ENCODE data around the gene PJVK. TPM values are rescaled to one million over a fixed set of nuclear protein-coding genes. Genes with fewer than 3 reads are reported as not detected.

The PJVK gene
- total and polyA plus RNA-seq, 2 experiments from 2014 or later, result 1.6 to 2.1 TPM

DNA sequence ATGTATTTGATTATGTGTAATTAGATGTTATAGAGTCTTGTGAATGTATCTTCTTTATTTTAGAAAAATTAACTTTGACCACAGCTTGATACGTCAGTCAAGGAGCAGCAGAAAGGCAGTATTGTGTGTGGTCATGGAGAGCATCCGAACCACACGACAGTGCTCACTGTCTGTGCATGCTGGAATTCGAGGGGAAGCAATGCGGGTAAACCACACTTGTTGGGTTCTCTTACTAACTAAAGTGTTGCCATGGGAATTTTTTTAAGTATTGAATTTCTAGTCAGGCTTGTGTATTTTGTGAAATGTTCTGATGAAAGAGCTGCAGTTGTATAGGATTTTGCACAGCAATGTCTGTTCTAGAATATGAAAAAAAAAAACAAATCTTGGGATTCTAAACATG, 4.8 kb downstream of the PJVK start:
- H3K4me1 ChIP-seq (ENCODE audit: insufficient read depth), result no peaks in the 10 kb centered on the region
- H3F3A ChIP-seq (replicated peaks; ENCODE audit: low read depth), result 0 out of 2 replicates have a peak, but pooled peaks cover 4% of the 10 kb centered on the region
- peaks cover 5% of the 10 kb centered on the region; the same call in 1 of the 3 replicates for H3K4me1 Mint-ChIP-seq
- no peak overlapping the region for H3K4me3 ChIP-seq
- H3K27me3 Mint-ChIP-seq (ENCODE audit: insufficient read depth, low read depth, poor library complexity), result peaks cover 7% of the 10 kb centered on the region
- no peaks in the 10 kb centered on the region for H3K36me3 Mint-ChIP-seq (ENCODE audit: low read depth)
- H3K79me2 ChIP-seq (replicated peaks; ENCODE audit: insufficient read depth), result no peaks in the 10 kb centered on the region
- H3K4me2 ChIP-seq, result no peak overlapping the region
- DNase-seq (ENCODE audit: low spot score) (no peak), ATAC-seq (no peak)
- H3K27ac ChIP-seq (ENCODE audit: low read depth), result no peak overlapping the region
- no peaks in the 10 kb centered on the region for H3K36me3 ChIP-seq (ENCODE audit: insufficient read depth)
- no peaks in the 10 kb centered on the region for H4K20me1 ChIP-seq (replicated peaks; ENCODE audit: insufficient read depth)
- TF ChIP-seq CREB1 (CRISPR knock-in tag; IDR thresholded peaks at IDR 0.05; ENCODE audit: low read depth), result no peak
- no peak for TF ChIP-seq ZNF331 (CRISPR knock-in tag; IDR thresholded peaks at IDR 0.05; ENCODE audit: low read depth)
- TF ChIP-seq NANOG (IDR thresholded peaks at IDR 0.05; ENCODE audit: borderline replicate concordance), result no peak
- TF ChIP-seq, protein P1, sequence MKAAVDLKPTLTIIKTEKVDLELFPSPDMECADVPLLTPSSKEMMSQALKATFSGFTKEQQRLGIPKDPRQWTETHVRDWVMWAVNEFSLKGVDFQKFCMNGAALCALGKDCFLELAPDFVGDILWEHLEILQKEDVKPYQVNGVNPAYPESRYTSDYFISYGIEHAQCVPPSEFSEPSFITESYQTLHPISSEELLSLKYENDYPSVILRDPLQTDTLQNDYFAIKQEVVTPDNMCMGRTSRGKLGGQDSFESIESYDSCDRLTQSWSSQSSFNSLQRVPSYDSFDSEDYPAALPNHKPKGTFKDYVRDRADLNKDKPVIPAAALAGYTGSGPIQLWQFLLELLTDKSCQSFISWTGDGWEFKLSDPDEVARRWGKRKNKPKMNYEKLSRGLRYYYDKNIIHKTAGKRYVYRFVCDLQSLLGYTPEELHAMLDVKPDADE (IDR thresholded peaks at IDR 0.05), result no peak
- TF ChIP-seq, protein P2, sequence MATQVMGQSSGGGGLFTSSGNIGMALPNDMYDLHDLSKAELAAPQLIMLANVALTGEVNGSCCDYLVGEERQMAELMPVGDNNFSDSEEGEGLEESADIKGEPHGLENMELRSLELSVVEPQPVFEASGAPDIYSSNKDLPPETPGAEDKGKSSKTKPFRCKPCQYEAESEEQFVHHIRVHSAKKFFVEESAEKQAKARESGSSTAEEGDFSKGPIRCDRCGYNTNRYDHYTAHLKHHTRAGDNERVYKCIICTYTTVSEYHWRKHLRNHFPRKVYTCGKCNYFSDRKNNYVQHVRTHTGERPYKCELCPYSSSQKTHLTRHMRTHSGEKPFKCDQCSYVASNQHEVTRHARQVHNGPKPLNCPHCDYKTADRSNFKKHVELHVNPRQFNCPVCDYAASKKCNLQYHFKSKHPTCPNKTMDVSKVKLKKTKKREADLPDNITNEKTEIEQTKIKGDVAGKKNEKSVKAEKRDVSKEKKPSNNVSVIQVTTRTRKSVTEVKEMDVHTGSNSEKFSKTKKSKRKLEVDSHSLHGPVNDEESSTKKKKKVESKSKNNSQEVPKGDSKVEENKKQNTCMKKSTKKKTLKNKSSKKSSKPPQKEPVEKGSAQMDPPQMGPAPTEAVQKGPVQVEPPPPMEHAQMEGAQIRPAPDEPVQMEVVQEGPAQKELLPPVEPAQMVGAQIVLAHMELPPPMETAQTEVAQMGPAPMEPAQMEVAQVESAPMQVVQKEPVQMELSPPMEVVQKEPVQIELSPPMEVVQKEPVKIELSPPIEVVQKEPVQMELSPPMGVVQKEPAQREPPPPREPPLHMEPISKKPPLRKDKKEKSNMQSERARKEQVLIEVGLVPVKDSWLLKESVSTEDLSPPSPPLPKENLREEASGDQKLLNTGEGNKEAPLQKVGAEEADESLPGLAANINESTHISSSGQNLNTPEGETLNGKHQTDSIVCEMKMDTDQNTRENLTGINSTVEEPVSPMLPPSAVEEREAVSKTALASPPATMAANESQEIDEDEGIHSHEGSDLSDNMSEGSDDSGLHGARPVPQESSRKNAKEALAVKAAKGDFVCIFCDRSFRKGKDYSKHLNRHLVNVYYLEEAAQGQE (IDR thresholded peaks at IDR 0.05; ENCODE audit: unreplicated experiment), result no peak
- no peak for TF ChIP-seq STAT1 (IDR thresholded peaks at IDR 0.05; ENCODE audit: unreplicated experiment)
- TF ChIP-seq, protein P3, sequence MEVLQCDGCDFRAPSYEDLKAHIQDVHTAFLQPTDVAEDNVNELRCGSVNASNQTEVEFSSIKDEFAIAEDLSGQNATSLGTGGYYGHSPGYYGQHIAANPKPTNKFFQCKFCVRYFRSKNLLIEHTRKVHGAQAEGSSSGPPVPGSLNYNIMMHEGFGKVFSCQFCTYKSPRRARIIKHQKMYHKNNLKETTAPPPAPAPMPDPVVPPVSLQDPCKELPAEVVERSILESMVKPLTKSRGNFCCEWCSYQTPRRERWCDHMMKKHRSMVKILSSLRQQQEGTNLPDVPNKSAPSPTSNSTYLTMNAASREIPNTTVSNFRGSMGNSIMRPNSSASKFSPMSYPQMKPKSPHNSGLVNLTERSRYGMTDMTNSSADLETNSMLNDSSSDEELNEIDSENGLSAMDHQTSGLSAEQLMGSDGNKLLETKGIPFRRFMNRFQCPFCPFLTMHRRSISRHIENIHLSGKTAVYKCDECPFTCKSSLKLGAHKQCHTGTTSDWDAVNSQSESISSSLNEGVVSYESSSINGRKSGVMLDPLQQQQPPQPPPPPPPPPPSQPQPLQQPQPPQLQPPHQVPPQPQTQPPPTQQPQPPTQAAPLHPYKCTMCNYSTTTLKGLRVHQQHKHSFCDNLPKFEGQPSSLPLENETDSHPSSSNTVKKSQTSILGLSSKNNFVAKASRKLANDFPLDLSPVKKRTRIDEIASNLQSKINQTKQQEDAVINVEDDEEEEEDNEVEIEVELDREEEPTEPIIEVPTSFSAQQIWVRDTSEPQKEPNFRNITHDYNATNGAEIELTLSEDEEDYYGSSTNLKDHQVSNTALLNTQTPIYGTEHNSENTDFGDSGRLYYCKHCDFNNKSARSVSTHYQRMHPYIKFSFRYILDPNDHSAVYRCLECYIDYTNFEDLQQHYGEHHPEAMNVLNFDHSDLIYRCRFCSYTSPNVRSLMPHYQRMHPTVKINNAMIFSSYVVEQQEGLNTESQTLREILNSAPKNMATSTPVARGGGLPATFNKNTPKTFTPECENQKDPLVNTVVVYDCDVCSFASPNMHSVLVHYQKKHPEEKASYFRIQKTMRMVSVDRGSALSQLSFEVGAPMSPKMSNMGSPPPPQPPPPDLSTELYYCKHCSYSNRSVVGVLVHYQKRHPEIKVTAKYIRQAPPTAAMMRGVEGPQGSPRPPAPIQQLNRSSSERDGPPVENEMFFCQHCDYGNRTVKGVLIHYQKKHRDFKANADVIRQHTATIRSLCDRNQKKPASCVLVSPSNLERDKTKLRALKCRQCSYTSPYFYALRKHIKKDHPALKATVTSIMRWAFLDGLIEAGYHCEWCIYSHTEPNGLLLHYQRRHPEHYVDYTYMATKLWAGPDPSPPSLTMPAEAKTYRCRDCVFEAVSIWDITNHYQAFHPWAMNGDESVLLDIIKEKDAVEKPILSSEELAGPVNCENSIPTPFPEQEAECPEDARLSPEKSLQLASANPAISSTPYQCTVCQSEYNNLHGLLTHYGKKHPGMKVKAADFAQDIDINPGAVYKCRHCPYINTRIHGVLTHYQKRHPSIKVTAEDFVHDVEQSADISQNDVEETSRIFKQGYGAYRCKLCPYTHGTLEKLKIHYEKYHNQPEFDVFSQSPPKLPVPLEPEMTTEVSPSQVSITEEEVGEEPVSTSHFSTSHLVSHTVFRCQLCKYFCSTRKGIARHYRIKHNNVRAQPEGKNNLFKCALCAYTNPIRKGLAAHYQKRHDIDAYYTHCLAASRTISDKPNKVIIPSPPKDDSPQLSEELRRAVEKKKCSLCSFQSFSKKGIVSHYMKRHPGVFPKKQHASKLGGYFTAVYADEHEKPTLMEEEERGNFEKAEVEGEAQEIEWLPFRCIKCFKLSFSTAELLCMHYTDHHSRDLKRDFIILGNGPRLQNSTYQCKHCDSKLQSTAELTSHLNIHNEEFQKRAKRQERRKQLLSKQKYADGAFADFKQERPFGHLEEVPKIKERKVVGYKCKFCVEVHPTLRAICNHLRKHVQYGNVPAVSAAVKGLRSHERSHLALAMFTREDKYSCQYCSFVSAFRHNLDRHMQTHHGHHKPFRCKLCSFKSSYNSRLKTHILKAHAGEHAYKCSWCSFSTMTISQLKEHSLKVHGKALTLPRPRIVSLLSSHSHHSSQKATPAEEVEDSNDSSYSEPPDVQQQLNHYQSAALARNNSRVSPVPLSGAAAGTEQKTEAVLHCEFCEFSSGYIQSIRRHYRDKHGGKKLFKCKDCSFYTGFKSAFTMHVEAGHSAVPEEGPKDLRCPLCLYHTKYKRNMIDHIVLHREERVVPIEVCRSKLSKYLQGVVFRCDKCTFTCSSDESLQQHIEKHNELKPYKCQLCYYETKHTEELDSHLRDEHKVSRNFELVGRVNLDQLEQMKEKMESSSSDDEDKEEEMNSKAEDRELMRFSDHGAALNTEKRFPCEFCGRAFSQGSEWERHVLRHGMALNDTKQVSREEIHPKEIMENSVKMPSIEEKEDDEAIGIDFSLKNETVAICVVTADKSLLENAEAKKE (CRISPR knock-in tag; IDR thresholded peaks at IDR 0.05), result no peak
- no peak for TF ChIP-seq EZH2phosphoT487 (IDR thresholded peaks at IDR 0.05; ENCODE audit: unreplicated experiment)
- no peak for TF ChIP-seq POLR2AphosphoS5 (IDR thresholded peaks at IDR 0.05; ENCODE audit: low read depth)
- TF ChIP-seq JUNB (IDR thresholded peaks at IDR 0.05; ENCODE audit: unreplicated experiment), result no peak
- no peak for TF ChIP-seq EZH2 (IDR thresholded peaks at IDR 0.05; ENCODE audit: low read depth, unreplicated experiment)
- no peak for TF ChIP-seq ZNF114 (CRISPR knock-in tag; IDR thresholded peaks at IDR 0.05)
- TF ChIP-seq, protein P4, sequence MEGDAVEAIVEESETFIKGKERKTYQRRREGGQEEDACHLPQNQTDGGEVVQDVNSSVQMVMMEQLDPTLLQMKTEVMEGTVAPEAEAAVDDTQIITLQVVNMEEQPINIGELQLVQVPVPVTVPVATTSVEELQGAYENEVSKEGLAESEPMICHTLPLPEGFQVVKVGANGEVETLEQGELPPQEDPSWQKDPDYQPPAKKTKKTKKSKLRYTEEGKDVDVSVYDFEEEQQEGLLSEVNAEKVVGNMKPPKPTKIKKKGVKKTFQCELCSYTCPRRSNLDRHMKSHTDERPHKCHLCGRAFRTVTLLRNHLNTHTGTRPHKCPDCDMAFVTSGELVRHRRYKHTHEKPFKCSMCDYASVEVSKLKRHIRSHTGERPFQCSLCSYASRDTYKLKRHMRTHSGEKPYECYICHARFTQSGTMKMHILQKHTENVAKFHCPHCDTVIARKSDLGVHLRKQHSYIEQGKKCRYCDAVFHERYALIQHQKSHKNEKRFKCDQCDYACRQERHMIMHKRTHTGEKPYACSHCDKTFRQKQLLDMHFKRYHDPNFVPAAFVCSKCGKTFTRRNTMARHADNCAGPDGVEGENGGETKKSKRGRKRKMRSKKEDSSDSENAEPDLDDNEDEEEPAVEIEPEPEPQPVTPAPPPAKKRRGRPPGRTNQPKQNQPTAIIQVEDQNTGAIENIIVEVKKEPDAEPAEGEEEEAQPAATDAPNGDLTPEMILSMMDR (conservative IDR thresholded peaks at IDR 0.05; ENCODE audit: low read depth in 2 of 2), result no peak
- no peaks in the 10 kb centered on the region for H3K27me3 ChIP-seq (ENCODE audit: insufficient read depth)
- H3K9me3 Mint-ChIP-seq, result no peaks in the 10 kb centered on the region
- H3K9me2 ChIP-seq (ENCODE audit: insufficient read depth), result peaks cover 6% of the 10 kb centered on the region; the same call in 1 of the 2 replicates
- H3K4me3 Mint-ChIP-seq, result no peak overlapping the region
- peak overlapping the region; percentile 21; the same call in 1 of the 2 replicates for H2AFZ ChIP-seq
- no peak overlapping the region for H3K27ac Mint-ChIP-seq

Measured in GM23338 (cell line).